Osteocyte (in vitro differentiated cells): ENCODE data around the gene ANKRD2. TPM values are rescaled to one million over a fixed set of nuclear protein-coding genes. Genes with fewer than 3 reads are reported as not detected.

Experiments
- DNase-seq: peaks from one replicate; pipeline ENCODE4 v3.0.0; 2021; ENCODE audit warnings: mixed read lengths; ENCODE audit not compliant: unreplicated experiment; ENCODE audit errors: extremely low spot score
- H3K27ac Mint-ChIP-seq: one replicate; pipeline ENCODE4 v1.8.0; 2021; ENCODE audit warnings: mild to moderate bottlenecking, mixed read lengths; ENCODE audit not compliant: unreplicated experiment
- H3K27me3 Mint-ChIP-seq: one replicate; pipeline ENCODE4 v1.8.0; 2021; ENCODE audit warnings: mixed read lengths; ENCODE audit not compliant: unreplicated experiment
- H3K36me3 Mint-ChIP-seq: one replicate; pipeline ENCODE4 v1.8.0; 2021; ENCODE audit warnings: mixed read lengths; ENCODE audit not compliant: unreplicated experiment
- H3K4me1 Mint-ChIP-seq: one replicate; pipeline ENCODE4 v1.8.0; 2021; ENCODE audit warnings: mixed read lengths; ENCODE audit not compliant: unreplicated experiment
- H3K4me3 Mint-ChIP-seq: one replicate; pipeline ENCODE4 v1.8.0; 2021; ENCODE audit warnings: mild to moderate bottlenecking, moderate library complexity, mixed read lengths; ENCODE audit not compliant: unreplicated experiment
- H3K9me3 Mint-ChIP-seq: one replicate; pipeline ENCODE4 v1.8.0; 2021; ENCODE audit warnings: mixed read lengths; ENCODE audit not compliant: unreplicated experiment
- CTCF ChIP-seq: fragments of 200-600 bp; sonication (generic); IDR thresholded peaks from 2 replicates; pipeline ENCODE4 v1.5.0; 2021; ENCODE audit warnings: antibody characterized with exemption, mild to moderate bottlenecking, moderate library complexity
- total RNA-seq: library from RNA; stranded (reverse); gene quantifications from 2 replicates; pipeline ENCODE4 v1.2.1, GENCODE V29; 2021

The ANKRD2 gene
- total RNA-seq, 1 donor from 2014 or later: not detected

DNA sequence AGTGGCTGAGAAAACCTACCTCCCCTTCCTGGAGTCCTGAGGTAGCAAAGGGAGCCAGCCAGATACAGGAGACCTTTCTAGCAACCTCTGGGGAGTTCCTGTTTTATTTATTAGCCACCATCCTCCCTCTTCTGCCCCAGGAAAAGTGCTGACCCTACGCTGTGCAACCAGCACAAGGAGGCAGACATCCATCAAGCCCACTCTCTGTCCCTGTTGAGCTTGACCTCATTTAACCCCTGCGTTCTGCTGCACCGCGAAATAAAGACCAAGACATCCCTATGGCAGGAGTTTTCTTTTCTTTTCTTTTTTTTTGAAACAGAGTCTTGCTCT is 25.3 kb upstream of the ANKRD2 start:
- TF ChIP-seq CTCF: no peak
- no peak for DNase-seq
- no peaks in the 10 kb centered on the region for H3K9me3 Mint-ChIP-seq
- no peaks in the 10 kb centered on the region for H3K27me3 Mint-ChIP-seq
- H3K4me1 Mint-ChIP-seq: peaks cover 51% of the 10 kb centered on the region
- no peaks in the 10 kb centered on the region for H3K36me3 Mint-ChIP-seq
- no peak overlapping the region for H3K4me3 Mint-ChIP-seq
- no peak overlapping the region for H3K27ac Mint-ChIP-seq

DNA sequence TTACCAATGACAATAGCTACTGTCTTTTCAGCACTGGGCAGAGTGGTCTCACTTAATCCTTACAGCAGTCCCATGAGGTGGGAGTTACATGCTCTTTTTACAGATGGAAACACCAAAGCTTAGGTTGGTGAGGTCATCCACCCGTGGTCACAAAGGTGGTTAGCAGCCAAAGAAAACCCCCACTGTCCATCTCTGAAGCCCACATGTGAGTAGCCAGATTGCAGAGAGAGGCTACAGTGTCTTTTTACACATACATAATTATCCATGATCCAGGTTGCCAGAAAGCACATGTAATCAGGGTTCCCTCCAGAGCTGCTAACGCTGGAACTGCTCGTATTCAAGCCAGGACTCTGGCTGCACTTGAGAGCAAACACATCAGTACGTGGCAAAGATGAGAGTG is 24.6 kb upstream of the ANKRD2 start:
- no peak for DNase-seq
- no peak for TF ChIP-seq CTCF
- Mint-ChIP-seq H3K9me3 (no peaks in the 10 kb centered on the region), H3K36me3 (no peaks in the 10 kb centered on the region), H3K27ac (no peak overlapping the region), H3K4me1 (peaks cover 44% of the 10 kb centered on the region), H3K4me3 (no peak overlapping the region), H3K27me3 (no peaks in the 10 kb centered on the region)

DNA sequence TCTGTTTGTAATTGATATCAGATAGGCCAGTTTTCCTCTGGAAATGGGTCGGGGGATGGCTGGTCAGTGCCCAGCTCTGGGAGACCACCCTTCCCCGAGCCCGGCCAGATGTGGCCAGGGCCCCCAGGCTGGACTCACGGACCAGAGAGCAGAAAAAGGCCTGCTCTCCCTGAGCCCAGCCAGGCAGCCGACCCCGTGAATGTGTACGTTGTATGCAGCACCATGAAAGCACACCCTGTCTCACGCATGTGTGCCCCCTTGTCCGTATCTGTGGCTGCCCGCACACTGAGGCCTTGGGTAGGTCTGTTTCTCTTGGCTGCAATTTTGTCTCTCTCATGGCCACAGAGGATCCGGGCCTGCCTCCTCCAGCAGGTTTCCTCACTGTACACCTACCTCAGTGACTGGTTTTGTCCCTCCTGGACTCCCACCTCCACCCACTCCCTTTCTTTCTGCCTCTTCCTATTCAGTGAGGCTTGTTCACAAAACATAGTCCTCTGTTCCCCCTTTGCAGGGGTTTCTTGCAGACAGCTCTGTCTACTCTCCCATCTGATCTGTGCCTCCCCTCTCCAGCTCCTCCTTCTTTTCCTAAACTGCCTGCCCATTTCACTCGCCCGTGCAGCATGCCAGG is 23.6 kb upstream of the ANKRD2 start:
- Mint-ChIP-seq H3K9me3 (no peaks in the 10 kb centered on the region), H3K4me1 (peaks cover 41% of the 10 kb centered on the region), H3K36me3 (no peaks in the 10 kb centered on the region), H3K27me3 (no peaks in the 10 kb centered on the region), H3K4me3 (no peak overlapping the region), H3K27ac (peak overlapping the region; percentile 69)
- TF ChIP-seq CTCF: no peak
- DNase-seq: no peak

GRCh38 chr10:97549587-97550322 is 22.8 kb upstream of the ANKRD2 start:
- no peak overlapping the region for H3K4me3 Mint-ChIP-seq
- no peak for TF ChIP-seq CTCF
- no peaks in the 10 kb centered on the region for H3K9me3 Mint-ChIP-seq
- no peak for DNase-seq
- peak overlapping the region; percentile 69 for H3K27ac Mint-ChIP-seq
- no peaks in the 10 kb centered on the region for H3K36me3 Mint-ChIP-seq
- no peaks in the 10 kb centered on the region for H3K27me3 Mint-ChIP-seq
- peaks cover 37% of the 10 kb centered on the region for H3K4me1 Mint-ChIP-seq

GRCh38 chr10:97550336-97551149 is 22.0 kb upstream of the ANKRD2 start:
- H3K4me3 Mint-ChIP-seq: no peak overlapping the region
- H3K27ac Mint-ChIP-seq: peak overlapping the region; percentile 69
- peaks cover 37% of the 10 kb centered on the region for H3K4me1 Mint-ChIP-seq
- H3K27me3 Mint-ChIP-seq: no peaks in the 10 kb centered on the region
- TF ChIP-seq CTCF: no peak
- no peaks in the 10 kb centered on the region for H3K9me3 Mint-ChIP-seq
- DNase-seq: no peak
- H3K36me3 Mint-ChIP-seq: peaks cover 3% of the 10 kb centered on the region
